CD4-positive, alpha-beta T cell treated with Interleukin-1 beta for 1 hour (primary cell): ENCODE data around the gene PDCD11.

ENCODE experiments used
- DNase-seq, 2 donors: peaks; one replicate each; pipeline ENCODE4 v3.0.0-alpha.2; 2020 to 2022

PDCD11 gene

DNA sequence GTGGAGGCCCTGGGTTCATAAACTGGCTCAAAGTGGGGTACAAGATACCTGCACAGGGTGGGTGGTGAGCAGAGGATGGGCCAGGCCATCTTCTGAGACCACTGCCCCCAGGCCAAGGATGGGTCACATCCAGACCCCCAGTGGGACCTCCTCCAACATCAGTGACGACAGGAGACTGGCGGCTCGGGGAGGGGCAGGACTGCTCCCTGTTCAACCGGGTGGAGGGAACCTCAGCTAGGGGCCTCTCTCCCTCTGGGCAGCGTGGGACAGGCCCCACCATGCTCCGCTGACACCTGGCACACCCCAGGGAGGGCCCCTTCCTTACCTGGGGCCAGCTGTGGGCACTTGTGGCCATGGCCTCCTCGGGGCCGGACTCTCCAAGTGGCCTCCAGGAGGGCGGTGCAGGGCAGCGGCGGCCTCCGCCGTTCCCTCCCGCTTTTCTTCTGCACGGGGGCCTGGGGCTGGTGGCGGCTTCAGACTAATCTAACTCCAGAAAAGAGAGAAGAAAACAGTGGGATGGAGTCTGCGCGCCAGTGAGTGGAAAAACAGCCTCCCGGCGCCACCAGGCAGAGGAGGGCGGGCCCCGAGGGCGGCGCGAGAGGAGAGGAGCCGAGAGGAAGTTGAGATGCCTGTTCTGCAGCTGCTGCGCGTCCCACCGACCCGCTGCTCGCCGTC, 55.5 kb downstream of the PDCD11 start, which contains the start of gene CALHM2:
TSS of gene CALHM2 (minus strand) at position 540 of the 675 bp plus-strand sequence. CDS start 2,429 bp downstream, outside the sequence.
- DNase-seq, result peak; percentile 41 to 45

DNA sequence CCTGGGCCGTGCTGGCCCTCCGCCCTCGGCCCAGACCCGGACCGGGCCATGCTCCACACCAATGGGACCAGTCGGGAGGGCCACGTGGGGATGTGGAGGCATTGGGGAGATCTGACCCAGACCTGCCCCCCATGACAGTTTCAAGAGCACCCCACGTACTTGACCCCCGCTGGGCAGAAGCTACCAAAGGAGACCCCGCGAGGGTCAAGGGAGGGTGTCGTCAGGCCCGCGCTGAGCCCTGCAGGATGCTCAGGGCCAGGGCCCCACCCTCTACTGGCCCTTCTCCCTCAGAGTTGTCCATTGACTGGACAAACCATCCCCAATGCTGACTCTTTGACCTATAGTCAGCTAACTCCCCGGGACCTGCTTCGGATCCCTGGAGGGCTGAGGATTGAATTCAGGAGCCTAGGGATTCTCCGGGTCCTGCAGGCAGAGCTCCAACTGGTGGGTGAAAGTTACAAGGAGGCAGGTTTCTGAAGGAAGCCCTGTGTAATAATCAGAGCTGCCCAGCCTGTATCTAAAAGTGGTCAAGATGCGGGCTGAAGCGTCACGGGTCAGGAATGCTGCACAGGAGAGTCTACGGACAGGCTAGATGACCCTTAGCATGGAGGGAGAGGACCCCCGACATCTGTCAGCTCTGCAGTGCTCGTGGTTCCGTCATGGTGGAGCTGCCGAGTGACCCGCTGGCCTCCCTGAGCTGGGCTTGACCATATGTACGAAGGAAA, 56.2 kb downstream of the PDCD11 start:
- no peak for DNase-seq

GRCh38 chr10:103454026-103454425, 57.6 kb downstream of the PDCD11 start:
- no peak for DNase-seq

GRCh38 chr10:103455235-103455634, 58.8 kb downstream of the PDCD11 start:
- no peak for DNase-seq

DNA sequence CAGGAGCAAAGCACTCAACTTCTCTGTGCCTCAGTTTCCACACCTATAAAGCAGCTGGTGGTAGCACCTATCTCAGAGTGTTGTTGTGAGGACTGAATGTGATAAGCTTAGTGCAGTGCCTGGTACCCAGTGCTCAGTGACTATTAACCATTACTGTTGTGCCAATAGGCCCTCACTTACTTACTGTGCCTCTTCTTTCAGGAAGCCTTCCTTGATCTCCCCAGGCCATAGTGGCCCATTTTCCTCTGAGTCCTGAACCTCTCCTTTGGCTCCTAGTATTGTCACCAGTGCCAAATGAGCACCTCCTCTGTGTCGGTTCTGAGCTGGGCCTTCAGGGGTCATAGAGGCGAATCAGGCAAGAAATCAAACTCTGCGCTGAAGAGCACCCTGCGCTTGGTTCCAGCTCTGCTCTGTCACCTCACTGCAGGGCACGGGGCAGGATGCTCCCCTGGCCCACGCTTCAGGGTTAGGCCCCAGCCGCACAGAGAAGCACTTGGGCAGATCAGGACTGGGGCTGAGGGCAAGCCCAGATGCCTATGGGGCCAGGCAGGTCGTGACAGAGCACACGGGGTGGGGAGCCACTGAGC, 59.7 kb downstream of the PDCD11 start:
- no peak for DNase-seq

DNA sequence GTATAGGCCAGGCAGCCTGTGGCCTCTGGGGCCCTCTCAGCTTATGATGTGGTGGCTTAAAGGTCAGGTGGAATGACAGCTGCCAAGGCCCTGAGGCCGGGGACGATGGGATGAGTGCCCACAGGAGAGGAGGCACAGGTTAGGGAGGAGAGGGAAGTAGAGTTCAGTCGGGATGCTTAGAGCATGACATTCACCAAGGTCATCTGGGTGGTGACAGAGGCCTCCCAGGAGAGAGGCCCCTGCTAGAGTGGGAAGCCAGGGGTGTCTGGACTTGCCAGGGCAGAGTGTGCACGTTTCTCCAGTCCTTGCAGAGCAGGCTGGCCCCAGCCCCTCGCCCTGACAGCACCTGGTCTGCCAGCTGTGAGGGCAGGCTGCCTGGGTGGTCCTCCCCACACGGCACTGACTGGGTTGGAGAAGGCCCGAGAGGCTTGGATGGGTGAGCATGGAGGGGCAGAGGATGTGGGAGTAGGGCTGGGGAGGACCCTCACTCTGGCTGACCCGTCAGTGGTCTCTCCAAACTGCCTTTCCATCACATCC, 60.8 kb downstream of the PDCD11 start:
- no peak for DNase-seq

DNA sequence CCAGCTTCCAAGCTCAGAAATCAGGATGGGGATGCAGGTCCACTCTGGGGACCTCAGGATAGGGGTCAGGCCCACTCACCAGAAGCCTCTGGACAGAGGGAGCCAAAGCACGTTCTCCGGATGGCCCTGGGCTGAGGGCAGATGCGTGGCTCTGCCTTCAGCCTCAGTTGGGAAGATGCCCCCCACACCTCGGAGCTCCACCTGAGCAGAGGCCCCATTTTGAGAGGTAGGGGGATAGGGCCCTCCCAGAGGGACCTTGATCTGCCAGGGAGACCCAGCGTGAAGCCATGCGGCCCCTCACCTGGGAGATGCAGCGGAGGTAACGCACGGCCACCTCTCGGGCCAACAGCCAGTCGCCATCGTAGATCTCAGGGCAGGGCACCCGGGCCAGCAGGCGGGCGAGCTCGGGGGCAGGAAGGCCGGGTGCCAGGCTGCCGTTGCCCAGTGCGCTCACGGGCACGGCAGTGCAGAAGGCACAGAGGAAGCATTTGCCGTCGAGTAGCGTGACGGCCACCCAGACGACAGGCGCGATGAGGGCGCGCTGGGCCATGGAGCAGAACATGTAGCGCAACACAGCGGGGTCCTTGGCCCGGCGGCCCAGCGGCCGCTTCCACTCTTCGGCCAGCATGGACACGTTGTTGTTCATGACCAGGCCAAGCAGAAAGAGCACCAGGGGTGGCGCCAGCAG, 61.6 kb downstream of the PDCD11 start:
- DNase-seq, result no peak

DNA sequence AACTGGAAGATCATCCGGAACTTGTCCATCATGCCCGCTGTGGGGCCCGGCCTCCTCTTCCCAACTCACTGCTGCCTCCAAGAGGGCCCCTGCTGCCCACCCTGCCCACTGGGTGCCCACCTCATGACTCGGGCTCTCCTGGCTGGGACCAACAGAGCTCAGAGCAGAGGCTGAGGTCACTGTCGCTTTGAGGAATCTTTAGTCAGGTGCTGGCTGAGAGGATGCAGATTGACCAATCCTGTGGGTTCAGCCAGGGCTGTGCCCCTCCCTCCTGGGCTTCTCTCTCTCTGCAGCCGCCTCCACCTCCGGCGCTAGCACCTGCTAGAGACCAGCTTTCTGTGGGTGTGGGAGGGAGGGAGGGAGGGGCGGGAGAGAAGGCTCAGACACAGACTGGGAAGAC, 62.3 kb downstream of the PDCD11 start, which contains the start of gene CALHM1:
TSS of gene CALHM1 (minus strand) at position 181 of the 400 bp plus-strand sequence. CDS start at position 32, 149 bp downstream.
- peak in 1 of 2 donors; percentile 8 for DNase-seq

DNA sequence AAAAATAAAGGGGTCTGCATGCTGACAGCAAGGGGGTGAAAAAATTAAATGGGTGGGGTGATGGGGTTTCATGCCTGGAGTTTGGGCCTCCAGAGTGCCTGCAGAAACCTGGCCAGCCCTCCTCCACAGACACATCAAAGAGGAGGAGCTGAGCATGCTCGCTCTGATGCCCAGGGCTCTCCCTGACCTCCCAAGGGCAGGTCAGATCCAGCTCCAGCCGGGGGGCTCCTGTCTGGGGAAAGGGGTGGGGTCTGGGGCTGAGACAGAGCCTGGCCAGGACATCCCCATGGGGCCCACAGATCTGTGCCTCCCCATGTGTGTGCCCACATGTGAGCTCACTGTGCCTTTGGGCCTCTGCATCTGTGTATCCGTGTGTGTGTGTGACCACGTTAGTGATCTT, 63.2 kb downstream of the PDCD11 start:
- DNase-seq, result no peak

DNA sequence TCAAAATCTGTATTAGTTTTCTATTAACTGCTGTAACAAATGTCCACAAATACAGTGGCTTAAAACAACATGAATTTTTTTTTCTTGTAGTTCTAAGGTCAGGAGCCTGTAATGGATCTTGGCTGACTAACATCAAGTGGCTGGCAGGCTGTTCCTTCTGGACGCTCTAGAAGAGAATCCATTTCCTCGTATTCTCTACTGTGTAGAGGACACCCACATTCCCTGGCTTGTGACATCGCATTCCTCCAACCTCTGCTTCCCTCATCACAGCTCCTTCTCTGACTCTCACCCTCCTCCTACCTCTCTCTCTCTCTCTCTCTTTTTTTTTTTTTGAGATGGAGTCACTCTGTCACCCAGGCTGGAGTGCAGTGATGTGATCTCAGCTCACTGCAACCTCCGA, 67.1 kb downstream of the PDCD11 start:
- DNase-seq, result no peak

DNA sequence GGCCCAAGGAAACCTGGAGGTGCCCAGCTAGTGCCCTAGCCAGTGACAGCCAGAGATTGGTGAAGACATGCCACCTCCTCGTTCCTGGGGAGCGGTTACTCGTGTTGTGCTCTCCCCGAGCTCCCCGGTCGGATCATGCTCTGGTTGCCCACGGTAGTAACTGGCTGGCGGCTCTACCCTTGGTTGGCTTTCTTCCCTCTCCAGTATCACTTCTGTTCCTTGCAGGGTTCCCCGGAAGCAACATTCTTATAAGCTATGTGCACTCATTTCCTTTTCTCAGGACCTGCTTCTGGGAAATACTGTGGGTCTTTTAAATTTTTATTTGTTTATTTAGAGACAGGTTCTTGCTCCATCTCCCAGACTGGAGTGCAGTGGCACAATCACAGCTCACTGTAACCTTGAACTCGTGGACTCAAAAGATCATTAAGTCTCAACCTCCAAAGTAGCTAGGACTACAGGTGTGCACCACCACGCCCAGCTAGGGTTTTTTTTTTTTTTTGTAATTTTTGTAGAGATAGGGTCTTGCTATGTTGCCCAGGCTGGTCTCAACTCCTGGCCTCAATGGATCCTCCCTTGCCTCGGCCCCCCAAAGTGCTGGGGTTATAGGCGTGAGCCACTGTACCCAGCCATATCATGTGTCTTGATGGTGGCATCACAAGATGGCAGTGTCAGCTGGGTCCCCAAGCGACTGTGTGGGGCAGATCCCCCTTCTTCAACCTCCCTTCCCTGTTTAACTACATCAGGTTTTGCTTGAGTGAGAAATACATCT, 69.2 kb downstream of the PDCD11 start:
- no peak for DNase-seq

DNA sequence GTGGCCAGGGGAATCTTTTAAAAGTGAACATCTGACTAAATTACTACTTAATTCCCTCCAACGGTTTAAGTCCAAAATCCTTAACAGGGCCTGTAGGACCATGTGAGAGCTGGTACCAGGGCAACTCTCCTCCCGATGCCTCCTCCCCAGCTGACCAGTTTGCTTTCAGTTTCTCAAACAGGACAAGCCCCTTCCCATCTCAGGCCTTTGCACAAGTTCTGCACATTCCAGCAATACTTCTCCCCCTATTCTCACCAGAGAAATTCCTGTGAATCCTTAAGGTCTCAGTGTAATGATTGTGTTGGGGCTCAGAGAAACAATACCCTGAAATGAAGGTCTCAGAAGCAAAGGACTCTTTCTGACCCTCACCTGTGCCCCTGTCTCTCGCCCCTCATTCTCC, 70.3 kb downstream of the PDCD11 start:
- no peak for DNase-seq

DNA sequence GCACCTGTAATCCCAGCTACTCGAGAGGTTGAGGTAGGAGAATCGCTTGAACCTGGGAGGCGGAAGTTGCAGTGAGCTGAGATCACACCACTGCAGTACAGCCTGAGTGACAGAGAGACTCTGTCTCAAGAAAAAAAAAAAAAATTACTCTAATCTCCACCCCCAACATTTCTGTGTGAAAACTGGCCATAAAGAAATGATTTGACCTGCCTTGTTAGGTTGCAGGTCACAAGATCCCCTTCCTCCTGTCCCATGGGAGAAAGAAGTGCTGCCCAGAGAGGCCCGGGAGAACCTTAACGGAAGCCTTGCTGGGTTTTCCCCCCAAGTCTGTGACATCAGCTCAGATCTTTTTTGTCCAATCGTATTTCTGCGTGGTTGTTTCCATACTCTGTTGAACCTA, 71.0 kb downstream of the PDCD11 start:
- peak in 1 of 2 donors; percentile 40 for DNase-seq

DNA sequence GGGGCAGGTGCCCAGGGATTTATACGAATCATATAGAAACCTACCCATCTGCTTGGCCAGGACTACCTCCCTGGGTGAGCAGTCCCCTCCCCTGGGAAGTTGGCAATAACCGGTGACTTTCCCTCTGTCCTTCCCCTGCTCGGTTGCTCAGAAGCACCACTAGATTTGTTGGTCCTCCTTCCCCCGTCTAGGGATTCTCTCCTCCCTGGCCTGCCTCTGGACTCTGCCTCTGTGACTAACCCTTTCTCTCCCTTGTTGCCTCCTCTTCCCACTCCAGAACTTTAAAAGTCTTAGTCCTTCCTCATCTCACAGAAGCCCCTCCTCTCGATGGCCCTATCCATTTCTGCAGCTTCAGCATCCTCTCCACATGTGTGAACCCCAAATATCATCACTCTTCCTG, 72.8 kb downstream of the PDCD11 start:
- no peak for DNase-seq

DNA sequence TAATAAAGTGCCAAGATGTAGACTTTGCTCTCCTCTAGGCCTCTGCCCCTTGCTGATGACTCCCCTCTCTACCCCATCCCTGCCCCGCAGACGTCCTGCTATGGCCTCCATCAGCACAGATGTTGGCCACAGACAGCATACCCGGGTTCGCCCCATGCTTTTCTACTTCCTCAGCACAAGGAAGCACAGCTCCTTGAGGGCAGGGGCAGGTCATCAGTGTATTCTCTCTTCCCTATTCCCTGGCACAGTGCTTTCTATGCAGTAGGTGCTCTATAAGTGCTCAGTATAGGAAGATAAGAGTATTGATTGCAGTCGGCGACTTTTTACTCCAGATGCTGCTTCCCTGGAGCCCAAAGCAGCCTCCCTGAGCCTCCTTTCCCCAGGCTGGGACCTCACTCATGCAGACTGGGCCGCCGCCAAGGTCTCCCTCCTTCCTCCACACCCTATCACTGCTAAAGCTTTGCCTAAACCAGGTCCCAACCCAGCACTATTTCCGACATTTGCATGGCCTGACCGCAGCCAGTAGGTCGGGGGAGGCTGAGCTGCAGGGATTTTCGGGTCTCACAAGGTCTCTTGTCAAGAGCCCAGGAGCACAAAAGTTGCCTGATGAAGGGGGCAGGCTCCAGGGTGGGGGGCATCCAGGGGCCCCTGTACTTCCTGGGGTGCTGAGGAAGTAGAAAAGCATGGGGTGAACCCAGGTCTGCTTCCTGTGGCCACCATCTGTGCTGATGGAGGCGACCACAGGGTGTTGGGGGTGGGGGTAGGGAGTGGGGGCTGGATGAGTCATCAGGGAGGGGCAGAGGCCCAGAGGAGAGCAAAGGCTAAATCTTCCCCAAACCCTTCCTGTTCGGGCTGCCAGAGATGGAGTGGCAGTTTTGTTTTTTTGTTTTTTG, 74.6 kb downstream of the PDCD11 start:
- DNase-seq, result peak; percentile 80 to 81

GRCh38 chr10:103472005-103472404, 75.6 kb downstream of the PDCD11 start:
- no peak for DNase-seq

- no peak for DNase-seq
Measured at GRCh38 chr10:103473261-103473671, 76.8 kb downstream of the PDCD11 start.

DNA sequence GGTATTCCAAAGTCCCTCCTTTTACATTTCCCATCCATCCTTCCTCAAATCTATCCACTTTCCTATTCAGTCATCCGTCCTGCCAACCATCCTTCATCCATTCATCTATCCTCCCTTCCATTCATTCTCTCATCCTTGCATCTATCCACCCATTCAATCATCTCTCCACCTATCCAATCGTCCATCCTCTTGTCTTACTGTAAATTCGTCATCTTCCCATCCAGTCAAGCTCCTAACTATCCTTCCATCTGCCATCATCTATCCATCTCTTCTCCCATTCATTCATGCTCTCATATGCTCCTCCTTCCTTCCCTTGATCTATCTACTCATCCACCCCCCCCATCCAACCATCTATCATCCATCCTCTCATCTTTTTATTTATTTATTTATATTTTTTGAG, 77.7 kb downstream of the PDCD11 start:
- no peak for DNase-seq

- no peak for DNase-seq
Measured at GRCh38 chr10:103475437-103475836, 79.0 kb downstream of the PDCD11 start.

DNA sequence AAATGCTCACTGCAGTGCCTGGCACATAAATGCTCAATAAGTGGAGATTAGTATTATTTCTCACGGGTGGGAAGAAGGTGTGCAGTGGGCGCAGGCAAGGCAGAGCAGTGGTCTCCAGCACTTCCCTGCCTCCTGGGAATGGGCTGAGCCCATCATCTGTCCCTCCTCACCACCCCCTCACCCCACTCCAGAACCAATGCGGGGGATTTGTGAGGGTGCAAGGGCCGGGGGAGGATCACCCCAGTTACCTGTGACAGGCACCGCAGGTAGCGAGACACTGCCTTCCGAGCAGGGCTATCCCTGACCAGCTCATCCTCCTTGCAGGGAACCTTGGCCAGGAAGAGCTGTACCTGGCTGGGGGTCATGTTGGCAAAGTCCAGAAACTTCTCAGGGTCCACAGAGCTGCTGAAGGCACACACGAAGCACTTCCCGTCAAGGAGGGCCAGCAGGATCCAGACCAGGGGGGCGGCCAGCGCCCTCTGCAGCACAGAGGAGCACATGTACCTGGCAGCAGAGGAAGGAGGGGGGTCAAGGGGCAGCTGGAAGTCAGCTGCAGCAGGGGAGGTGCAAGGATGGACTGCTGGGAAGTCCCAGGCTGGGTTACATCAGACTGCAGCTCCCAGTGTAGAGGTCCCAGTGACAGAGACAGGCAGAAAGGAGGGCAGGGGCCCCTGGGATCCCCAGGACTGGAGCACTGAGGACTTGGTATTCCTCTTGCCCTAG, 79.8 kb downstream of the PDCD11 start:
- DNase-seq, result peak in 1 of 2 donors; percentile 29
